ENCODE data around the gene LLGL1.

- TF ChIP-seq POLR2AphosphoS5 (IDR thresholded peaks at IDR 0.05) (no peak), CTCF (IDR thresholded peaks at IDR 0.05) (no peak), POLR2A (IDR thresholded peaks at IDR 0.05) (no peak)
Measured at GRCh38 chr17:18250708-18251107, 25.3 kb downstream of the LLGL1 start.

Data from prostate gland (tissue), 2 donors.